SK-N-MC (cell line): Measurements from ENCODE around the gene ZNF423.

Experiments used
- EZH2 ChIP-seq: fragments of 200-600 bp; sonication (generic); IDR thresholded peaks from one replicate; pipeline ENCODE4 v1.6.1; 2017; ENCODE audit warnings: antibody characterized with exemption
- FOXP2 ChIP-seq: optimal IDR thresholded peaks from 2 replicates; pipeline ENCODE3; 2011; ENCODE audit warnings: mild to moderate bottlenecking, moderate library complexity; ENCODE audit not compliant: insufficient read depth; ENCODE audit errors: extremely low read length, control extremely low read depth
- POLR2AphosphoS5 ChIP-seq: IDR thresholded peaks from 2 replicates; pipeline ENCODE4 v1.6.1; 2012; ENCODE audit warnings: mild to moderate bottlenecking, low read depth, low read length, borderline replicate concordance

DNA sequence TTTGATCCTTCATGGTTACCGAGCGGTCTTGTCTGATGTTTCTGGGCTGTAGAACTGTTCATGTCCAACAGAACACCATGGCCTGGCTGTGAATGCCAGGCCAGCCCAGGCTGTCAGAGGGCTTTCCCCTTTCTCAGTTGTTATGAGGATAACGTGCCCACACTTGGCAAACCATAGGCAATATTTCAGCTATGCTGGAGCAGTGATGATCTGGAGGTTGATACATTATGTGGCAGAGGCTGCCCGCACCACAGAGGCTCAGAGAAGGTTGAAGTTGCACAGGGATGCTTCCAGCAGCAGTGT, 389.4 kb downstream of the ZNF423 start:
- TF ChIP-seq POLR2AphosphoS5 = no peak
- TF ChIP-seq EZH2 = no peak
- TF ChIP-seq FOXP2 = no peak
